HG03196 (cell line): ENCODE measurements around the gene TVP23C.
"Not testable (repeated sequence)": the region's sequence is repeated elsewhere in the genome, so short reads cannot be mapped to it uniquely, and the experiment has no call there.

ENCODE experiments used
- ATAC-seq: cut with Tn5 transposase; IDR thresholded peaks from one replicate; pipeline ENCODE4 v1.9.1; 2021; ENCODE audit not compliant: unreplicated experiment

Gene TVP23C

GRCh38 chr17:15526292-15527218 lies 36.7 kb downstream of the TVP23C start:
- not testable (repeated sequence) for ATAC-seq

GRCh38 chr17:15524990-15525985 lies 38.0 kb downstream of the TVP23C start:
- not testable (repeated sequence) for ATAC-seq

GRCh38 chr17:15516150-15516549 lies 47.1 kb downstream of the TVP23C start:
- no peak for ATAC-seq

- no peak for ATAC-seq
These were observed 48.8 kb downstream of the TVP23C start for GRCh38 chr17:15514469-15514868.

- ATAC-seq = no peak
These were observed 49.3 kb downstream of the TVP23C start for GRCh38 chr17:15513856-15514459.

GRCh38 chr17:15513058-15513791 lies 50.1 kb downstream of the TVP23C start:
- no peak for ATAC-seq

GRCh38 chr17:15512071-15512709 lies 51.1 kb downstream of the TVP23C start:
- no peak for ATAC-seq

- ATAC-seq = no peak
These were observed 52.1 kb downstream of the TVP23C start for GRCh38 chr17:15511142-15511541.

- no peak for ATAC-seq
These were observed 52.9 kb downstream of the TVP23C start for GRCh38 chr17:15510361-15510760.

- no peak for ATAC-seq
These were observed 54.2 kb downstream of the TVP23C start for GRCh38 chr17:15509095-15509494.

- ATAC-seq = no peak
These were observed 54.8 kb downstream of the TVP23C start for GRCh38 chr17:15508466-15508865.

GRCh38 chr17:15507896-15508295 lies 55.4 kb downstream of the TVP23C start:
- ATAC-seq = no peak

- no peak for ATAC-seq
These were observed 56.3 kb downstream of the TVP23C start for GRCh38 chr17:15507001-15507400.

GRCh38 chr17:15505708-15506107 lies 57.6 kb downstream of the TVP23C start:
- ATAC-seq = not testable (repeated sequence)

- no peak for ATAC-seq
These were observed 59.6 kb downstream of the TVP23C start for GRCh38 chr17:15503731-15504130.

GRCh38 chr17:15502369-15503112 lies 60.7 kb downstream of the TVP23C start:
- peak; percentile 76 for ATAC-seq

- ATAC-seq = no peak
These were observed 61.5 kb downstream of the TVP23C start for GRCh38 chr17:15501793-15502192.

GRCh38 chr17:15501282-15501681 lies 62.0 kb downstream of the TVP23C start:
- no peak for ATAC-seq

GRCh38 chr17:15498107-15498506 lies 65.2 kb downstream of the TVP23C start:
- no peak for ATAC-seq
